HG03103 (cell line): ENCODE measurements around the gene PIK3CD.
"Not testable (repeated sequence)": the region's sequence is repeated elsewhere in the genome, so short reads cannot be mapped to it uniquely, and the experiment has no call there.

Experiments used
- ATAC-seq: cut with Tn5 transposase; IDR thresholded peaks from one replicate; pipeline ENCODE4 v1.9.1; 2021; ENCODE audit warnings: low read depth; ENCODE audit not compliant: unreplicated experiment

PIK3CD gene

GRCh38 chr1:9761855-9762254, 110.3 kb downstream of the PIK3CD start:
- no peak for ATAC-seq

- ATAC-seq = not testable (repeated sequence)
These were observed 110.9 kb downstream of the PIK3CD start for GRCh38 chr1:9762446-9762845.

GRCh38 chr1:9763914-9764313, 112.4 kb downstream of the PIK3CD start:
- no peak for ATAC-seq

DNA sequence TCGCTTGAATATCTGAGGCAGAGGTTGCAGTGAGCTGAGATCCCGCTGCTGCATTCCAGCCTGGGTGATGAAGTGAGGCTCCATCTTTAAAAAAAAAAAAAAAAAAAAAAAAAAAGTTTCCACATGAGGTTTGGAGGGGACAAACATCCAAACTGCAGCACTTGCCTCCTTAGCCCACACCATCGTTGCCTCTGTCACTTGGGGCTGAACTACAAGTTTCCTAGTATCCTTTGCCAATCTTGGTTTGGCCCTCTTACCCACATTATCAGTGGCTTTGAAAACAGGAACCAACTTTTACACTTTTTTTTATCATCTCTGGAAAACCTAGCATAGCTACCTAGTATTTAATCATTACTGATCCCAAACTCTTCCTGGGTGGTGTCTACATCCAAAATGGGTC, 113.0 kb downstream of the PIK3CD start:
- no peak for ATAC-seq

GRCh38 chr1:9766759-9767442, 115.4 kb downstream of the PIK3CD start:
- no peak for ATAC-seq

- no peak for ATAC-seq
These were observed 116.6 kb downstream of the PIK3CD start for GRCh38 chr1:9767964-9768668.

DNA sequence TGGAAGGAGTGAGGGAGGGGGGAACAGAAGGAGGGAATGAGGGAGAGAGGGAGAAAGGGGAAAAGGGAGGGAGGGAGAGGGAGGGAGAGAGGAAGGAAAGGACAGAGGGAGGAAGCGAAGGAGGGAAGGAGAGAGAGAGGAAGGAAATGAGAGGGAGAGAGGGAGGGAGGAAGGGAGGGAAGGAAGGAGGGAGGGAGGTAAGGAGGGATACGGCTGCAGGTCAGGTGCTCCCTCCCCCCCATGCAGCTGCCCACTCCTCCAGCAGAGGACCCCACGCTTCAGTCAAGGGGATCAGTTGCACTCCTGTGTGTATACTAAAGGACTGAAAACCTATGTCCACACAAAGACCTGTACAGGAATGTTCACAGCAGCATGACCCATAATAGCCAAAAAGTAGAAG, 117.5 kb downstream of the PIK3CD start:
- no peak for ATAC-seq

- no peak for ATAC-seq
These were observed 118.8 kb downstream of the PIK3CD start for GRCh38 chr1:9770298-9770697.

DNA sequence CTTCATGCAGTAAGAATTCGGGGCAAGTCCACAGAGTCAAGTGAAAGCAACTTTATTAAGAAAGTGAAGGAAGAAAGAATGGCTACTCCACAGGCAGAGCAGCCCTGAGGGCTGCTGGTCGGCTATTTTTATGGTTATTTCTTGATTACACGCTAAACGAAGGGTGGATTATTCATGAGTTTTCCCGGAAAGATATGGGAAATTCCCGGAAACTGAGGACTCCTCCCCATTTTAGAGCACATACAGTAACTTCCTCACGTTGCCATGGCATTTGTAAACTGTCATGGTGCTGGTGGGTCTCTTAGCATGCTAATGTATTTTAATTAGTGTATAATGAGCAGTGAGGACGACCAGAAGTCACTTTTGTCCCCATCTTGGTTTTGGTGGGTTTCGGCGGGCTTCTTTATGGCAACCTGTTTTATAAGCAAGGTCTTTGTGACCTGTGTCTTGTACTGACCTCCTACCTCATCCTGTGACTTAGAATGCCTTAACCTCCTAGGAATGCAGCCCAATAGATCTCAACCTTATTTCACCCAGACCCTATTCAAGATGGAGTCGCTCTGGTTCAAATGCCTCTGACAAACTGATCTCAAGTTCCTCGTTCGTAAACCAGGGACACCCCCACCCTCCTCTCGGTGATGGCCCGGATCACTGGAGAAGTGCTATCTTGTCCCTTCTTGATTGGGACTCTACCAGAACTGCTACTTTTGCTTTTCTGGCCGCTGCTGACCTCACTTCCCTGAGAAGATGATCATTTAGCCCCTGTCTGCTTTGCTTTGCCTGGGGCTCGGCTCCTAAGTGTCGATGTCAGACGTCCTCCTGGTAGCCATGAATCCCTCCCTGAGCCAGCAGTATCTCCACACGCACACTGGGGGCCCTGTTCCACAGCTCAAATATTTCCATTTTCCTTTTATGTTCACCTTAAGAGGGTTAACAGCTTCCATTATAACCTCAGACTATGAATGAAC, 123.5 kb downstream of the PIK3CD start:
- ATAC-seq = no peak

GRCh38 chr1:9776685-9777084, 125.2 kb downstream of the PIK3CD start:
- no peak for ATAC-seq
